ENCODE results near the gene DDC.

DNA sequence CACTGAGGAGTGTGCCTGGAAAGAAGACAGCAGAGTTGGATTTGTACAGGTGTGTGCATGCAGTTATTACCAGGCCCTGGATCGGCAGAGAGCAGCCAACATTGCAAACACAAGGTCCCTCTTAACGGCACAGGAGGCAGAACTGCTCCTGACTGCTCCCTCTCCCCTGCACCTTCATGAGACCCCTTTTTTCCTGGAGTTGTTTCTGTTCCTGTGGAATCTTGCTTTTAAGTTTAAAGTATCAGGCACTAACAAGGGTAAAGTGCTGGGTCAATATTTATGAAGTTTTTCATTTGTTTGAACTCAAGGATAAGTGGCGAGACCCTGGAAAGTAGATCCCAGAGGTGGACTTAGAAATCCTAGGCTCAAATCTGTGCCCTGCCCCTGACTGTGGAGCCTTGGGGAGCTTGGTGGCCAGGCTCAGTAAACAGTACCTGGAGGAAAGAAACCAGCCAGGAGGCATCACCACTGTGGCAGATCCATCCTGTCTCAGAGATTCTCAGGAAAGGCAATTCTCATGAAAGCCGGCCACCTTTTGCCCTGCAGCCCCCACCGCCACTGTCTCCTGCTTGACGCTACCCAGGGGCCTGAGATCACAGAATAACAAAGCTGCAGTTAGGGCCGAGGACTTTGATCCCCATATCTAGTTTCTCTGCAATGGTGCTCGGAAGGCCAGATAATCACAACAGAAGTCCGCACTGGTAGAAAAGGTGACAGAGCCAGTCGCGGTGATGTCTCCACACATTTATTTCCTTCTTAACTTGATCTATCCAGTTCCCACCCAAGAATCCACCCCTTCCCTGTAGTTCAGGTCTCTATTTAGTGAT, 36.7 kb downstream of the DDC start:
- TF ChIP-seq, protein P1, sequence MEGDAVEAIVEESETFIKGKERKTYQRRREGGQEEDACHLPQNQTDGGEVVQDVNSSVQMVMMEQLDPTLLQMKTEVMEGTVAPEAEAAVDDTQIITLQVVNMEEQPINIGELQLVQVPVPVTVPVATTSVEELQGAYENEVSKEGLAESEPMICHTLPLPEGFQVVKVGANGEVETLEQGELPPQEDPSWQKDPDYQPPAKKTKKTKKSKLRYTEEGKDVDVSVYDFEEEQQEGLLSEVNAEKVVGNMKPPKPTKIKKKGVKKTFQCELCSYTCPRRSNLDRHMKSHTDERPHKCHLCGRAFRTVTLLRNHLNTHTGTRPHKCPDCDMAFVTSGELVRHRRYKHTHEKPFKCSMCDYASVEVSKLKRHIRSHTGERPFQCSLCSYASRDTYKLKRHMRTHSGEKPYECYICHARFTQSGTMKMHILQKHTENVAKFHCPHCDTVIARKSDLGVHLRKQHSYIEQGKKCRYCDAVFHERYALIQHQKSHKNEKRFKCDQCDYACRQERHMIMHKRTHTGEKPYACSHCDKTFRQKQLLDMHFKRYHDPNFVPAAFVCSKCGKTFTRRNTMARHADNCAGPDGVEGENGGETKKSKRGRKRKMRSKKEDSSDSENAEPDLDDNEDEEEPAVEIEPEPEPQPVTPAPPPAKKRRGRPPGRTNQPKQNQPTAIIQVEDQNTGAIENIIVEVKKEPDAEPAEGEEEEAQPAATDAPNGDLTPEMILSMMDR (IDR thresholded peaks at IDR 0.05): no peak
- no peak for TF ChIP-seq EZH2 (IDR thresholded peaks at IDR 0.05; ENCODE audit: borderline replicate concordance, insufficient read depth, low read depth, low read length, poor library complexity, severe bottlenecking)
